AG09319 (cell line): ENCODE results near the gene CTSF.
A peak's percentile ranks its signal among the peaks of the same experiment; 100 is the strongest.
"Not testable (repeated sequence)": the region's sequence is repeated elsewhere in the genome, so short reads cannot be mapped to it uniquely, and the experiment has no call there.

Experiments used
- DNase-seq: peaks from one replicate; pipeline ENCODE4 v3.0.0-alpha.2; 2010; ENCODE audit warnings: low read depth; ENCODE audit errors: extremely low read depth
- TF ChIP-seq, protein P1 (sequence below): IDR thresholded peaks from 2 replicates; pipeline ENCODE4 v1.5.1; 2011; ENCODE audit warnings: low read depth, mild to moderate bottlenecking, inconsistent platforms, low read length, moderate library complexity

The CTSF gene

DNA sequence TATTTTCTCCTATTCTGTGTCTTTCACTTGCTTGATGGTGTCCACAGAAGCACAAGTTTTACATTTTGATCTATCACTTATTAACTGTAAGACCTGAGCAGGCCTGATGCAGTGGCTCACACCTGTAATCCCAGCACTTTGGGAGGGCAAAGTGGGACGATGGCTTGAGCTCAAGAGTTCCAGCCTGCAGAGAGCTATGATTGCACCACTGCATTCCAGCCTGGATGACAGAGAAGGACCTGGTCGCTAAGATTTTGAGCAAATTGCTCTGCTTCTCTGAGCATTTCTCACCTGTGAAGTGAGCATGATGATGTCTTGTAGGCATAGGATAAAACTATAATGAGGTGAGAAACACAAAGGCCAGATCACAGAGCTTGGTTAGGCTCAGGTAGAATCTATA is 17.7 kb upstream of the CTSF start:
- no peak for DNase-seq

DNA sequence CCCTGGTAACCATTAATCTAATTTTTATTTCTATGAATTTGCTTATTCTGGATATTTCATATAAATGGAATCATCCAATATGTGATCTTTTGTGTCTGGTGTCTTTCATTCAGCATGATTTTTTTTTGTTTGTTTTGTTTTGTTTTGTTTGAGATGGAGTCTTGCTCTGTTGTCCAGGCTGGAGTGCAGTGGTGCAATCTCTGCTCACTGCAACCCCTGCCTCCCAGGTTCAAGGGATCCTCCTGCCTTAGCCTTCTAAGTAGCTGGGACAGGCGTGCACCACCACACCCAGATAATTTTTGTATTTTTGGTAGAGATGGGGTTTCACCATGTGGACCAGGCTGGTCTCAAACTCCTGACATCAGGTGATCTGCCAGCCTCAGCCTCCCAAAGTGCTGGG is 17.0 kb upstream of the CTSF start:
- DNase-seq: not testable (repeated sequence)

More for the DNA sequence above, 17.7 kb upstream of the CTSF start:
- TF ChIP-seq, protein P1, sequence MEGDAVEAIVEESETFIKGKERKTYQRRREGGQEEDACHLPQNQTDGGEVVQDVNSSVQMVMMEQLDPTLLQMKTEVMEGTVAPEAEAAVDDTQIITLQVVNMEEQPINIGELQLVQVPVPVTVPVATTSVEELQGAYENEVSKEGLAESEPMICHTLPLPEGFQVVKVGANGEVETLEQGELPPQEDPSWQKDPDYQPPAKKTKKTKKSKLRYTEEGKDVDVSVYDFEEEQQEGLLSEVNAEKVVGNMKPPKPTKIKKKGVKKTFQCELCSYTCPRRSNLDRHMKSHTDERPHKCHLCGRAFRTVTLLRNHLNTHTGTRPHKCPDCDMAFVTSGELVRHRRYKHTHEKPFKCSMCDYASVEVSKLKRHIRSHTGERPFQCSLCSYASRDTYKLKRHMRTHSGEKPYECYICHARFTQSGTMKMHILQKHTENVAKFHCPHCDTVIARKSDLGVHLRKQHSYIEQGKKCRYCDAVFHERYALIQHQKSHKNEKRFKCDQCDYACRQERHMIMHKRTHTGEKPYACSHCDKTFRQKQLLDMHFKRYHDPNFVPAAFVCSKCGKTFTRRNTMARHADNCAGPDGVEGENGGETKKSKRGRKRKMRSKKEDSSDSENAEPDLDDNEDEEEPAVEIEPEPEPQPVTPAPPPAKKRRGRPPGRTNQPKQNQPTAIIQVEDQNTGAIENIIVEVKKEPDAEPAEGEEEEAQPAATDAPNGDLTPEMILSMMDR: no peak

DNA sequence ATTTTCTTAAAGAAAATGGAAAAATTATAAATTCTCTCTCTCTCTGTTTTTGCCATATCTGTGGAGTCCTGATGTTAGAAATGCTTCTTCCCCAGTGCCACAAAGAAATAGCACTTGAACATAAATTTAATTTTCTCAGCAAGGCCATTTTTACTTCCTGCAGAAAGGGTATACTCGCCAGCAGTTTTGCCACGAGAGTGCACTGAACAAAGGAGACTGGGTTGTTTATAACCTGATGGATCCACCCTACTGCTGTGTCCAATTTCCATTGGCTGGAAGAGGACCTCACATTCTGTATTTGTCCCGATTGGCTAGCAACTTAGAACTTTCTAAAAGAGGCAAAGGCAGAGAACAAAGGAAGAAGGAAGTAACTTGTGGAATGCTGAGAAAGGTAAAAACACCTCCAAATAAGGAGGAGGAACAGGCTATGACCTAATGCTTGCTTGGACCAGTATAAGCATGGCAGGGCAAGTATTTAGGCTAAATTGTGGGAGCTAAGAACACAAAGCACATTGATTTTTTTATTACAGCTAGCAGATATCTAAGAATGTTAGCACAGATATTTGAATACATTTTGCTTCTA is 14.2 kb upstream of the CTSF start:
- DNase-seq: not testable (repeated sequence)

GRCh38 chr11:66581261-66581660 is 12.9 kb upstream of the CTSF start:
- TF ChIP-seq, protein P1: no peak
- DNase-seq: no peak

DNA sequence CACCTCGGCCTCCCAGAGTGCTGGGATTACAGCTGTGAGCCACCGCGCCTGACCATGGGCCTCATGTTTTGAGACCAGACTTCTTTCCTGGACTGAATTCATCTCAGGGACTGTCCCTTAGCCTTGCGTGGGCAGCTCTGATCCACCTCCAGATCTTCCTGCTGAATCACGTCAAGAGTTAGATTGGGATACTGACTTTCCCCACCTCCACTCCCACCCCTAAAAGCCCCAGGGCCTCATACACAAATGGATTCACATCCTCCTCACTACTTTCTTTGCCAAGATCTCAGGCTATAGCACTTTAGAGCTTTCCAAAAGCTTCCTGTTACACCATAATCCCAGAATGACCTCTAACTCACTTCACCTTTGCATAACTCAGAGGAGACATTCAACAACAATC is 12.4 kb upstream of the CTSF start:
- DNase-seq: no peak
- TF ChIP-seq, protein P1: no peak

GRCh38 chr11:66579017-66579606 is 10.7 kb upstream of the CTSF start:
- DNase-seq: peak; percentile 36
- TF ChIP-seq, protein P1: peak; percentile 82

- TF ChIP-seq, protein P1: no peak
- DNase-seq: no peak
These were observed 2.4 kb upstream of the CTSF start for GRCh38 chr11:66570850-66571180.

- no peak for DNase-seq
- TF ChIP-seq, protein P1: no peak
These were observed 1.9 kb upstream of the CTSF start for GRCh38 chr11:66570079-66570849.
